ENCODE measurements around the gene NCKAP5.
"Not testable (repeated sequence)": the region's sequence is repeated elsewhere in the genome, so short reads cannot be mapped to it uniquely, and the experiment has no call there.

The NCKAP5 gene

GRCh38 chr2:133223226-133223625 lies 345.0 kb downstream of the NCKAP5 start:
- no peak for DNase-seq (ENCODE audit: low read depth in 2 of 3, low spot score in 1 of 3)

GRCh38 chr2:133221398-133221797 lies 346.9 kb downstream of the NCKAP5 start:
- DNase-seq (ENCODE audit: low read depth in 2 of 3, low spot score in 1 of 3), result no peak

GRCh38 chr2:133218204-133218603 lies 350.1 kb downstream of the NCKAP5 start:
- no peak for DNase-seq (ENCODE audit: low read depth in 2 of 3, low spot score in 1 of 3)

GRCh38 chr2:133215477-133215876 lies 352.8 kb downstream of the NCKAP5 start:
- no peak for DNase-seq (ENCODE audit: low read depth in 2 of 3, low spot score in 1 of 3)

GRCh38 chr2:133213651-133214050 lies 354.6 kb downstream of the NCKAP5 start:
- no peak for DNase-seq (ENCODE audit: low read depth in 2 of 3, low spot score in 1 of 3)

GRCh38 chr2:133209325-133209724 lies 358.9 kb downstream of the NCKAP5 start:
- DNase-seq (ENCODE audit: low read depth in 2 of 3, low spot score in 1 of 3), result no peak

GRCh38 chr2:133206666-133207065 lies 361.6 kb downstream of the NCKAP5 start:
- not testable (repeated sequence) for DNase-seq (ENCODE audit: low read depth in 2 of 3, low spot score in 1 of 3)

- DNase-seq (ENCODE audit: low read depth in 2 of 3, low spot score in 1 of 3), result no peak
Observed at GRCh38 chr2:133204421-133204820, 363.8 kb downstream of the NCKAP5 start.

GRCh38 chr2:133200684-133201421 lies 367.4 kb downstream of the NCKAP5 start:
- no peak for DNase-seq (ENCODE audit: low read depth in 2 of 3, low spot score in 1 of 3)

- DNase-seq (ENCODE audit: low read depth in 2 of 3, low spot score in 1 of 3), result no peak
Observed at GRCh38 chr2:133198678-133199077, 369.6 kb downstream of the NCKAP5 start.

GRCh38 chr2:133197156-133197555 lies 371.1 kb downstream of the NCKAP5 start:
- no peak for DNase-seq (ENCODE audit: low read depth in 2 of 3, low spot score in 1 of 3)

- DNase-seq (ENCODE audit: low read depth in 2 of 3, low spot score in 1 of 3), result no peak
Observed at GRCh38 chr2:133194777-133195335, 373.4 kb downstream of the NCKAP5 start.

GRCh38 chr2:133194362-133194655 lies 374.0 kb downstream of the NCKAP5 start:
- no peak for DNase-seq (ENCODE audit: low read depth in 2 of 3, low spot score in 1 of 3)

GRCh38 chr2:133193544-133194361 lies 374.5 kb downstream of the NCKAP5 start:
- DNase-seq (ENCODE audit: low read depth in 2 of 3, low spot score in 1 of 3), result no peak

- no peak for DNase-seq (ENCODE audit: low read depth in 2 of 3, low spot score in 1 of 3)
Observed at GRCh38 chr2:133192028-133192427, 376.2 kb downstream of the NCKAP5 start.

GRCh38 chr2:133177196-133177595 lies 391.1 kb downstream of the NCKAP5 start:
- DNase-seq (ENCODE audit: low read depth in 2 of 3, low spot score in 1 of 3), result no peak

- no peak for DNase-seq (ENCODE audit: low read depth in 2 of 3, low spot score in 1 of 3)
Observed at GRCh38 chr2:133175926-133176325, 392.3 kb downstream of the NCKAP5 start.

GRCh38 chr2:133173224-133173623 lies 395.0 kb downstream of the NCKAP5 start:
- DNase-seq (ENCODE audit: low read depth in 2 of 3, low spot score in 1 of 3), result no peak

GRCh38 chr2:133171393-133172004 lies 396.8 kb downstream of the NCKAP5 start:
- no peak for DNase-seq (ENCODE audit: low read depth in 2 of 3, low spot score in 1 of 3)

GRCh38 chr2:133169274-133169912 lies 398.9 kb downstream of the NCKAP5 start:
- no peak for DNase-seq (ENCODE audit: low read depth in 2 of 3, low spot score in 1 of 3)

- no peak for DNase-seq (ENCODE audit: low read depth in 2 of 3, low spot score in 1 of 3)
Observed at GRCh38 chr2:133167990-133168389, 400.3 kb downstream of the NCKAP5 start.
